ENCODE results near the gene GM2A. TPM values are rescaled to one million over a fixed set of nuclear protein-coding genes. Genes with fewer than 3 reads are reported as not detected.

Gene GM2A
- 10 to 100 TPM; 19.0 to 28.1 TPM for total RNA-seq
- long read RNA-seq, partial matches to known transcripts: 10 of 12 reads
- long read RNA-seq, other reads (novel, unspliced or antisense): 0 of 12 reads

DNA sequence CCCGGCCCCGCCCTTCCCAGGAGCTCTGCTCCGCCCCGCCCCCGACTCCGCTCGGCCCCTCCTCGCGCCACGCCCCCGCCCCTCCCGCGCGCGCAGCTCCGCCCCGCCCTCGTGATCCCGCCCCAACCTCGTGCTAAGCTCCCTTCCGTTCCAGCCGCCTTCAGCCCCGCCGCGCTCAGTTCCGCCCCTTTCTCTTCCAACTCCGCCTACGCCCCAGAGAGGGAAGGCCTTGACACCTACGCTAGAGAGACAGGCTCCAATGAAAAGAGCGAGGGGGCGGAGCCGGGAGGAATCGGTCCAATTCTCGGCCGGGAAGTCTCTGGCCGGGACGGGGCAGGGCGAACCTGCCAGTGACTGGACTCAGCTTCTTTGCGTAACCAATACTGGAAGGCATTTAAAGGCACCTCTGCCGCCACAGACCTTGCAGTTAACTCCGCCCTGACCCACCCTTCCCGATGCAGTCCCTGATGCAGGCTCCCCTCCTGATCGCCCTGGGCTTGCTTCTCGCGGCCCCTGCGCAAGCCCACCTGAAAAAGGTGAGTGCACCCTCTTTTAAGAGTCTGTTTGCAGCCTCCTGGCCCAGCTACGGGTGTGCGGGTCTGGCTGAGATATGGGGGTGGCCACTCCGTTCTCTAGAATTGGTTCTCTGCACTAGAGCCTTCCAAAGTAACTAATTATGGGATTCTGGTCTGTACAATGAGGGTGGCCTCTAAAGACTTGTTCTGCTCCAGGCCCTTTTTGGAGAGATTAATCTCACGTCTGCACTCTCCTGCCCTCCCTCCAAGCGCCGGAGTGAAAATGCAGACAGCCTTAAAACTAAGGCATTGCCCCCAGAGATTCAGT, at the start of gene GM2A:
GM2A (plus strand) TSS at position 424 of the 843 bp plus-strand sequence; CDS start at position 456, 32 bp downstream.
- ATAC-seq (peak; percentile 93), DNase-seq (peak; percentile 99 to 100)
- intact Hi-C loops (cut with DNase I, micrococcal nuclease): no loop called here

DNA sequence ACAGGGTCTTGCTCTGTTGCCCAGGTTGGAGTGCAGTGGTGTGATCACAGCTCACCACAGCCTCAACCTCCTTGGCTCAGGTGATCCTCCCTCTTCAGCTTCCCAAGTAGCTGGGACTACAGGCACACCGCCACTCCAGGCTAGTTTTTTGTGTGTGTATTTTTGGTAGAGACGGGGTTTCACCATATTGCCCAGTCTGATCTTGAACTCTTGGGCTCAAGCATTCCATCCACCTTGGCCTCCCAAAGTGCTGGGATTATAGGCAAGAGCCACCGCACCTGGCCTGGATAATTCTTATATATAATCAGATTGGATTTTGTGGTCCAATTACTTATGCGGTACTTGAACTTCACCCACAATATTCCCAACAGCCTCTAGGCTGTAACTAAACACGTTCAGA, 48.9 kb upstream of the GM2A start:
- intact Hi-C loops (cut with DNase I, micrococcal nuclease): no loop called here
- no peak for DNase-seq
- no peak for ATAC-seq

GRCh38 chr5:151205411-151205810, 47.6 kb upstream of the GM2A start:
- intact Hi-C loops (cut with DNase I, micrococcal nuclease): no loop called here
- no peak for DNase-seq
- ATAC-seq: no peak

GRCh38 chr5:151208481-151208914, 44.5 kb upstream of the GM2A start:
- intact Hi-C loops (cut with DNase I, micrococcal nuclease): no loop called here
- DNase-seq (no peak), ATAC-seq (no peak)

DNA sequence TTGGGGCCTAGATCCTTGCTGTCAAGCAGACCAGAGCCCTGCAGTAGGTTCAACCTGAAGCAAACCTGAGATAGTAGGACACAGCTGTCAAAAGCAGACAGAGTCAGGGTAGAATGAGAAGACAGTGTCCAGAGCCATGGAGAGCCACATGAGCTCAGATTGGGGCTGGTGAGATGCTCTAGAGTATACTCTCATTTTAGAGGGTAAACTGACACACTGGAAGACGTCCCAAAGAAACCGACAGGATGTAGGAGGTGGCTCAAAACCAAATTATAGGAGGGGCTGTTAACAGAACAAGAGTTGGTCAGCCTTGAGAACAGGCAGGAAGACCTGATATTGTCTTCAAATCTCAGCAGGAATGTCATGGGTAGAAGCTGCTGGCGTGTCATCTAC, 40.6 kb upstream of the GM2A start:
- intact Hi-C loops (cut with DNase I, micrococcal nuclease): no loop called here
- no peak for ATAC-seq
- no peak for DNase-seq

DNA sequence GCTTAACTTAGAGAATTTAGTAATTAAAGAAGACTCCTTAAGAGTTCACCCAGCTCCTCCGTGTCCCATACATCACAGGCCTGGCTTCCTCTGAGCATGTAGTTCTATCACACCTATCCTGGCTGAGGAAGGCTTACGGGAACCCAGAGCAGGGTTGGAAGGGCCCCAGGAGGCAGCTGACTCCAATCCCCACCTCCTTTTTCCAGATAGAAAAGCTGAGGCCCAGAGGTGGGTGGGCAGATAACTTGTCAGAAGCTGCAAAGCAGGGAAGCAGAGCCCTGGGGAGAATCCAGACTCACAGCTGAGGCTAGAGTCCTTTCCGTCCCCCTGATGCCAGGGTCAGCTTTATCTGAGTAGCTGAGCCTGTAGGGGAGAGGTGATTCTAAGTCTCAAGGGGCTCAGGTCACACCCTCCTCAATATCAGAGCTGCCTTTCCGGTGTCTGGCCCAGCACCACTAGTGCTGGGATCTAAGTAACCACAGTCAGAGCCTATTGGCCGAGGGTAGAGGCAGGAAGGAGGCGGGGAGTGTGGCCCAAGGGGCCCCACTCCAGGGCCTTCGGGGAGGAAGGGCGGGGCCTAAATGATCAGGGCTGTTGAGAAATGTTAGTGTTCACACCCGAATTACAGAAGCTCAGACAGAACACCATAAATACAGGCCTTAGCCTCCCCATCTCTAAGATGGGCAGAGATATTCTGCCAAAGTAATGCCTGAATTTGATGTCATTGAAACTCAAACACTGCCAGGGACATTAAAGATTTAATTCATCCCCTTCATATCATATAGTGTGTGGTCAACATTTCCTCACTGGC, 39.0 kb upstream of the GM2A start:
- ATAC-seq: peak; percentile 84

GRCh38 chr5:151214614-151215545, 38.1 kb upstream of the GM2A start:
- intact Hi-C loops (cut with DNase I, micrococcal nuclease): no loop called here
- peak; percentile 51 for ATAC-seq
- DNase-seq: peak in 1 of 2 donors; percentile 43

More for the DNA sequence above, 39.0 kb upstream of the GM2A start:
- intact Hi-C loops (cut with DNase I, micrococcal nuclease): no loop called here
- DNase-seq: peak; percentile 76 to 84

DNA sequence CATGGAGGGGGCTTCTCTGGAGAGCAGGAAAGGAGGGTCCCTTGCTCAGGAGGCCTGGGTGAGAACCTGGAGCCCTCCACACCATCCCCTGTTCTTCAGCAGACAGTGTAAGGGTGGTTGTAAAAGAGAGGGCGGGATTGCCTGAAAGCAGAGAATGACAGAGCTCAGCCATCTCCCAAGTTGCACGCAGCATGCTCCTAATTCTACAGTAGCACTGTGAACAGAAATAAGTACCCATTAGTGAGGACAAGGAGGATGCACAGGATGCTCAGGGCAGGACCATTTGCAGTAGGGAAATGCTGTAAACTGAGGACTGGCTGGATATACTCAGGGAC, 37.5 kb upstream of the GM2A start:
- intact Hi-C loops (cut with DNase I, micrococcal nuclease): no loop called here
- ATAC-seq (no peak), DNase-seq (no peak)

DNA sequence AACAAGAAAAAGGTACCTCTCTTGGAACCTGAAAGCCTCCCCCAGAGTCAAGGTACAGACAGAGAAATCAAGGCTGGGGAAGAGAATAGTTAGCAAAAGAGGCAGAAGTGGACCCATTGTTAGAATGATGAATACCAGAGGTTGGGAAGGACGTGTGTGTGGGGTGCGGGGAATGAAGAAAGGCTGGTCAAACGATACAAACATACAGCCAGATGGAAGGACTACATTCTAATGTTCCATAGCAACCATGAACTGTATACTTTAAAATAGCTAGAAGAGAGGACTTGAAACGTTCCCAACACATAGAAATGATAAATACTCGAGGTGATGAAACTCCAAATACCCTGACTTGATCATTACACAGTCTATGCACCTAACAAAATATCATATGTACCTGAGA, 36.2 kb upstream of the GM2A start:
- intact Hi-C loops (cut with DNase I, micrococcal nuclease): no loop called here
- ATAC-seq (no peak), DNase-seq (no peak)

DNA sequence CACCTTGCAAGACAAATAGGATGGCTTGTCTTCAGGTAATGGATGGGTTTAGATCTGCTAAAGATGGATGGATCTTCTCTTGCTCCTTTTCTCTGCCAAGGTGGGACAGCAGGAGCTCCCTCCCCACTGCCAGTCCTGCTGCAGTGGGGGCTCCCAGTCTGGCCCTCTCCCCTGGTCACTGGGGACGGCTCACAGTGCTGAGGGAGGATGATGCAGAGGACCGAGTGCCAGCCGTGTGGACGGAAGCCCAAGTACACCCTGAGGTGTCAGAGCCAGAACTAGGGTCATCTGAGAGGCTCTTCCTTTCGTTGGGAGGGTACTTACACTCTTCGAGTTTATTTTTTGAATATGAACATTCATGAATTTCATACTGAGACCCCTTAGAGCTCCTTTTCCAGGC, 34.8 kb upstream of the GM2A start:
- intact Hi-C loops (cut with DNase I, micrococcal nuclease): no loop called here
- no peak for ATAC-seq
- DNase-seq: no peak

DNA sequence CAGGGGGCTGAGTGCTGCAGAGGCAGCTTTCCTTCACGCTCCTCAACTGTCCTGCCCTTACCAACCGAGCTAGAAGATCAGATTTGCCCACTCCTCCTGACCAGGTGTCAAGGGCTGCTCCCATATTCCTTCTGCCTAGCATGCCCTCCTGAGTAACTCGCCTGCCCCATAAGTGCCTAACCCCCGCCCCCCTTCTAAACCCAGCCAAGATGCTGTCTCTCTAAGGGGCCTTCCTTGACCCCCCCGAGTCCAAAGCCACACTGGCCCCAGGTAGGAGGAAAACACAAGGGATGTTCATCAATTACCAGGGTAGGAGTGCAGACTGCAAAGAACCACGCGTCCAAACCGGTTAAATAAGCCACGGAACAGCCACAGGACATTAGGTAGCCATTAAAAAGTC, 33.8 kb upstream of the GM2A start:
- intact Hi-C loops (cut with DNase I, micrococcal nuclease): no loop called here
- DNase-seq (no peak), ATAC-seq (no peak)

DNA sequence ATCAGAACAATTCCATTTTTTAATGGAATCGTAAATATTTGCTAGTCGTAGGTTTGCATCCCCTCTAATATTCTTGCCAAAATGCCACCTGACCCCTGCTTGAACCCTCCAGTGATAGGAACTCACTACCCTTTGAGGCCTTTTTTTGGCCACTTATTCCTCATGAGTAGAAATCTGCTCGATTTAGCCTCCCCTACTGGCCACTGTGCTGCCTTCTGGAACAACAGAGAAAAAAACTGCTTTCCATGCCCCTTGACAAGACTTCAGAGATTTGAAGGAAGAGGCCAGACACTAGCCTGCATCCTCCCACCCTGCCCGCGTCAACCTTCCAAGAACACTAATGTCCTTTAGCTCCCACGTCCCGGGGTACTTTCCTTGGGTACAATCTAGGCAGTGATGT, 33.2 kb upstream of the GM2A start:
- no peak for ATAC-seq
- intact Hi-C loops (cut with DNase I, micrococcal nuclease): no loop called here

GRCh38 chr5:151221574-151221973, 31.4 kb upstream of the GM2A start:
- intact Hi-C loops (cut with DNase I, micrococcal nuclease): no loop called here

More for the DNA sequence above, 33.2 kb upstream of the GM2A start:
- DNase-seq: no peak

GRCh38 chr5:151222054-151222789, 30.8 kb upstream of the GM2A start:
- intact Hi-C loops (cut with DNase I, micrococcal nuclease): no loop called here
- DNase-seq (no peak), ATAC-seq (no peak)

More at GRCh38 chr5:151221574-151221973, 31.4 kb upstream of the GM2A start:
- ATAC-seq (no peak), DNase-seq (no peak)

DNA sequence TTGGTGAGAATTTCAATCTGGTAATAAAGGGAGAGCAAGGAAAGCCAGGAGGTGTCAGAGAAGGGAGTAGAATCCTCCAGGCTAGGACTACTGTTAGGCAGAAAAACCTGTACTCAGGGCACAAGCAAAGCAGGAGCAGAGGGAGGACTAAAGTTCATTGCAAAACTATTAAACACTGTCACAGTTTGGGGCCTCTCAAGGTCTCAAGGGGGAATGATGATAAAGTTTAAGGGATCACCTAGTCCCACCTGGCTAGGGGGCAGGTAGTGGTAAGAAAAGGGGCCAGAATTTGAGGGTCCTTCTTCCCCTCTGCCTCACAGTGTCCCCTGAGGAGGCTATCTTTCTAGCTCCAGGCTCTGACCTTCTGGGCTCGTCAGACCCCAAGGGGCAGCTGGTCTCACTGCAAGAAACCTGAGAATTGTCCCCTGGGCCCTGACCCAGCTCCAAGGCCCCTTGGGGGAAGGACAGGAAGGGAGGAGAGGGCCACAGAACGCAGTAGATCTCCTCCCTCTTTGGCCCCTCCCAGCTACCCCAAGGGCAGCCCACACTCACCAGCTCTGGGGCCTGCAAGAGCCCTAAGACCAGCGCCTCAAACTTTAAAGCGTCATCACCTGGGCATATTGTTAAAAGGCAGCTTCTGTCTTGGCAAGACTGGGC, 30.1 kb upstream of the GM2A start:
- intact Hi-C loops (cut with DNase I, micrococcal nuclease): no loop called here
- peak; percentile 47 to 74 for DNase-seq
- peak; percentile 47 for ATAC-seq

- DNase-seq (peak; percentile 78 to 82), ATAC-seq (peak; percentile 93)
- intact Hi-C loops (cut with DNase I, micrococcal nuclease): no loop called here
Observed at GRCh38 chr5:151223447-151224264, 29.3 kb upstream of the GM2A start, which contains the start of gene CCDC69. Gene CCDC69 (minus strand): TSS chr5:151224092. CDS start chr5:151223970, 122 bp downstream.

GRCh38 chr5:151224372-151224771, 28.6 kb upstream of the GM2A start:
- ATAC-seq (no peak), DNase-seq (no peak)
- intact Hi-C loops (cut with DNase I, micrococcal nuclease): no loop called here
